H1 (cell line): ENCODE results near the gene MPZL3. TPM values are rescaled to one million over a fixed set of nuclear protein-coding genes. Genes with fewer than 3 reads are reported as not detected.
A peak's percentile ranks its signal among the peaks of the same experiment; 100 is the strongest.

Experiments
- CTCF ChIA-PET: fragments of 300-600 bp; sonication (Branson Sonifier 250); formaldehyde crosslinking; loops from one replicate; lab custom pipeline; 2021; ENCODE audit not compliant: partially characterized antibody; lab: Charles Lee
- POLR2A ChIA-PET: fragments of 300-600 bp; sonication (Branson Sonifier 250); formaldehyde crosslinking; loops from one replicate; lab custom pipeline; 2021; ENCODE audit warnings: inconsistent platforms; ENCODE audit not compliant: partially characterized antibody; lab: Charles Lee
- DNase-seq, 2 experiments: peaks; one replicate each; pipeline versions ENCODE4 v3.0.0 to v3.0.0-alpha.2; 2010 to 2022; ENCODE audit warnings: low spot score in 2 of 2, low read depth in 1 of 2, mixed read lengths in 1 of 2
- FAIRE-seq: peaks from 2 replicates; lab custom pipeline; 2011; peaks lifted over from hg19 to GRCh38; lab: Jason Lieb, UNC
- H2AFZ ChIP-seq: 2 replicates; pipeline ENCODE4 v1.8.1; 2012; ENCODE audit warnings: low read length, inconsistent platforms
- H2AK5ac ChIP-seq: 2 replicates; pipeline ENCODE4 v1.6.1; 2013; ENCODE audit warnings: low read depth, low read length
- H2BK120ac ChIP-seq: replicated peaks from 2 replicates; pipeline ENCODE3; 2013; ENCODE audit warnings: low read depth, low read length, inconsistent platforms
- H2BK12ac ChIP-seq: 2 replicates; pipeline ENCODE4 v1.6.1; 2013; ENCODE audit warnings: low read depth, low read length
- H2BK15ac ChIP-seq: 2 replicates; pipeline ENCODE4 v1.6.1; 2013; ENCODE audit warnings: low read length
- H2BK20ac ChIP-seq: 2 replicates; pipeline ENCODE4 v1.6.1; 2013; ENCODE audit warnings: low read length
- H2BK5ac ChIP-seq: 2 replicates; pipeline ENCODE4 v1.6.1; 2013; ENCODE audit warnings: low read depth, low read length
- H3K14ac ChIP-seq: 2 replicates; pipeline ENCODE4 v1.6.1; 2013; ENCODE audit warnings: inconsistent platforms; ENCODE audit not compliant: insufficient read length
- H3K18ac ChIP-seq: 2 replicates; pipeline ENCODE4 v1.6.1; 2013; ENCODE audit warnings: low read length; ENCODE audit errors: extremely low read depth
- H3K23ac ChIP-seq: 2 replicates; pipeline ENCODE4 v1.6.1; 2013; ENCODE audit warnings: inconsistent platforms; ENCODE audit not compliant: insufficient read length
- H3K23me2 ChIP-seq: 2 replicates; pipeline ENCODE4 v1.6.1; 2013; ENCODE audit warnings: low read depth, low read length
- H3K27ac ChIP-seq: 2 replicates; pipeline ENCODE4 v1.6.1; 2011; ENCODE audit warnings: low read depth, low read length, inconsistent platforms
- H3K27me3 ChIP-seq, 4 experiments: replicated peaks in 1 of 4; 1 replicate in 1 of 4; 2 replicates in 3 of 4; pipeline versions ENCODE4 v1.6.1 to v1.8.1; 2011 to 2013; ENCODE audit warnings: low read length in 3 of 4, mild to moderate bottlenecking in 3 of 4, inconsistent platforms in 2 of 4, mixed read lengths in 2 of 4, moderate library complexity in 1 of 4; ENCODE audit not compliant: control insufficient read depth in 3 of 4, insufficient read depth in 3 of 4; ENCODE audit errors: extremely low read depth in 1 of 4
- H3K36me3 ChIP-seq, 4 experiments: 2 replicates each; pipeline versions ENCODE4 v1.6.1 to v1.8.1; 2011 to 2013; ENCODE audit warnings: mild to moderate bottlenecking in 4 of 4, low read length in 3 of 4, moderate library complexity in 2 of 4, control low read depth in 1 of 4, inconsistent platforms in 1 of 4; ENCODE audit not compliant: insufficient read depth in 4 of 4, control insufficient read depth in 2 of 4
- H3K4ac ChIP-seq: replicated peaks from 2 replicates; pipeline ENCODE3; 2013; ENCODE audit warnings: low read length, low read depth, mixed read lengths, inconsistent platforms; ENCODE audit not compliant: insufficient read length
- H3K4me1 ChIP-seq, 4 experiments: replicated peaks in 1 of 4; 1 replicate in 1 of 4; 2 replicates in 3 of 4; pipeline versions ENCODE4 v1.6.1 to v1.8.1; 2011 to 2013; ENCODE audit warnings: low read length in 3 of 4, inconsistent platforms in 2 of 4, mixed read lengths in 1 of 4; ENCODE audit not compliant: insufficient read depth in 4 of 4, control insufficient read depth in 3 of 4
- H3K4me2 ChIP-seq, 2 experiments: 2 replicates each; pipeline versions ENCODE4 v1.6.1 to v1.8.1; 2011 to 2013; ENCODE audit warnings: low read depth in 2 of 2, low read length in 2 of 2, control low read depth in 1 of 2, inconsistent platforms in 1 of 2, mild to moderate bottlenecking in 1 of 2; ENCODE audit not compliant: insufficient read depth in 1 of 2
- H3K4me3 ChIP-seq, 4 experiments: fragments of 200-600, 300-600 bp in 1 of 4; sonication (generic), shearing (Covaris generic), sonication (Bioruptor Twin) in 1 of 4; 2 replicates each; pipeline versions ENCODE4 v1.5.1 to v1.8.1; 2011 to 2016; ENCODE audit warnings: low read length in 4 of 4, low read depth in 3 of 4, control low read depth in 2 of 4, inconsistent platforms in 2 of 4, mild to moderate bottlenecking in 2 of 4, mixed read lengths in 1 of 4, moderate library complexity in 1 of 4; ENCODE audit not compliant: insufficient read depth in 2 of 4; ENCODE audit errors: extremely low read depth in 1 of 4
- H3K56ac ChIP-seq: replicated peaks from 2 replicates; pipeline ENCODE3; 2013; ENCODE audit warnings: low read depth, mild to moderate bottlenecking, mixed read lengths, low read length, inconsistent platforms; ENCODE audit not compliant: insufficient read length
- H3K79me1 ChIP-seq: 2 replicates; pipeline ENCODE4 v1.6.1; 2013; ENCODE audit warnings: low read depth, low read length, control low read depth
- H3K79me2 ChIP-seq, 2 experiments: 2 replicates each; pipeline versions ENCODE4 v1.6.1 to v1.8.1; 2012 to 2013; ENCODE audit warnings: low read length in 2 of 2, mild to moderate bottlenecking in 2 of 2, inconsistent platforms in 1 of 2; ENCODE audit not compliant: insufficient read depth in 2 of 2, control insufficient read depth in 1 of 2
- H3K9ac ChIP-seq, 4 experiments: replicated peaks in 1 of 4; 1 replicate in 1 of 4; 2 replicates in 3 of 4; pipeline versions ENCODE4 v1.6.1 to v1.8.1; 2011 to 2013; ENCODE audit warnings: low read depth in 3 of 4, low read length in 3 of 4, control low read depth in 2 of 4, mild to moderate bottlenecking in 2 of 4, moderate library complexity in 2 of 4, inconsistent platforms in 1 of 4; ENCODE audit errors: extremely low read depth in 1 of 4
- H3K9me3 ChIP-seq, 2 experiments: 2 replicates each; pipeline versions ENCODE4 v1.6.1 to v1.8.1; 2012 to 2013; ENCODE audit warnings: mild to moderate bottlenecking in 2 of 2, moderate library complexity in 2 of 2, control low read depth in 1 of 2, inconsistent platforms in 1 of 2, low read depth in 1 of 2, low read length in 1 of 2, mixed read lengths in 1 of 2; ENCODE audit not compliant: insufficient read depth in 2 of 2
- H4K20me1 ChIP-seq, 2 experiments: replicated peaks in 1 of 2; 2 replicates each; pipeline versions ENCODE3 to v1.8.1; 2011 to 2013; ENCODE audit warnings: inconsistent platforms in 2 of 2, low read length in 2 of 2, mild to moderate bottlenecking in 1 of 2; ENCODE audit not compliant: insufficient read depth in 2 of 2, control insufficient read depth in 1 of 2
- H4K5ac ChIP-seq: 2 replicates; pipeline ENCODE4 v1.6.1; 2013; ENCODE audit warnings: low read length, low read depth, mixed read lengths, inconsistent platforms; ENCODE audit not compliant: insufficient read length
- H4K8ac ChIP-seq: 2 replicates; pipeline ENCODE4 v1.8.0; 2013; ENCODE audit warnings: mild to moderate bottlenecking, moderate library complexity, low read length, inconsistent platforms; ENCODE audit not compliant: insufficient read depth; ENCODE audit errors: extremely low read depth
- H4K91ac ChIP-seq: replicated peaks from 2 replicates; pipeline ENCODE3; 2013; ENCODE audit warnings: low read length, mixed read lengths, inconsistent platforms; ENCODE audit not compliant: insufficient read length
- RAD21 ChIP-seq, 2 experiments: IDR thresholded peaks in 1 of 2; conservative IDR thresholded peaks in 1 of 2; 2 replicates each; pipeline ENCODE4 v1.6.1; 2011; ENCODE audit warnings: low read depth in 2 of 2, low read length in 2 of 2, improper control_type of control experiment in 1 of 2, inconsistent platforms in 1 of 2, mild to moderate bottlenecking in 1 of 2, moderate library complexity in 1 of 2
- SRF ChIP-seq: IDR thresholded peaks from 2 replicates; pipeline ENCODE4 v1.6.1; 2011; ENCODE audit warnings: mild to moderate bottlenecking, low read depth, low read length, moderate library complexity
- WGBS, 2 experiments: shearing (Covaris generic) in 1 of 2; methylation state at CpG; one replicate each; pipeline versions ENCODE4 v1.1.6 to v1.1.7; 2013 to 2015; ENCODE audit warnings: low lambda C conversion rate in 2 of 2, mixed read lengths in 2 of 2, inconsistent platforms in 1 of 2, low coverage in 1 of 2, missing lambda C conversion rate in 1 of 2; ENCODE audit not compliant: insufficient replicate concordance in 2 of 2, insufficient coverage in 1 of 2, insufficient read length in 1 of 2; ENCODE audit errors: extremely low coverage in 1 of 2, missing lambda C conversion rate in 1 of 2; 5-methylcytosine and 5-hydroxymethylcytosine counted together
- polyA plus RNA-seq, 7 experiments: library from polyadenylated mRNA; depleted of rRNA in 3 of 7; stranded (reverse) in 5 of 7; unstranded in 2 of 7; fragments of >200 nt in 5 of 7; fragments of 200-250 nt in 2 of 7; gene quantifications; 1 replicate in 5 of 7; 2 replicates in 1 of 7; 4 replicates in 1 of 7; pipeline versions ENCODE4 v1.2.1 to v1.2.3, GENCODE V29; 2011 to 2013; ENCODE audit warnings: missing spikeins in 2 of 7, mixed read lengths in 2 of 7
- total RNA-seq: library from RNA; stranded (reverse); fragmentation: NEBNext Ultra II Directional; extraction: Animal tissue kit (Norgen Biotek cat#: 25700); gene quantifications from 2 replicates; pipeline ENCODE4 v1.2.1, GENCODE V29; 2021
- TF ChIP-seq, protein P1 (sequence below), 3 experiments: IDR thresholded peaks; 1 replicate in 2 of 3; 2 replicates in 1 of 3; pipeline versions ENCODE4 v1.5.1 to v1.6.1; 2011; ENCODE audit warnings: low read length in 3 of 3, mild to moderate bottlenecking in 3 of 3, inconsistent platforms in 2 of 3, low read depth in 1 of 3, moderate library complexity in 1 of 3; ENCODE audit not compliant: insufficient read depth in 1 of 3; ENCODE audit errors: control extremely low read depth in 1 of 3

MPZL3 gene
- total and polyA plus RNA-seq, 2 of the 8 experiments (the other 6 are each of a cell fraction or from before 2014, with no cell fraction given), result 1.1 to 3.9 TPM

DNA sequence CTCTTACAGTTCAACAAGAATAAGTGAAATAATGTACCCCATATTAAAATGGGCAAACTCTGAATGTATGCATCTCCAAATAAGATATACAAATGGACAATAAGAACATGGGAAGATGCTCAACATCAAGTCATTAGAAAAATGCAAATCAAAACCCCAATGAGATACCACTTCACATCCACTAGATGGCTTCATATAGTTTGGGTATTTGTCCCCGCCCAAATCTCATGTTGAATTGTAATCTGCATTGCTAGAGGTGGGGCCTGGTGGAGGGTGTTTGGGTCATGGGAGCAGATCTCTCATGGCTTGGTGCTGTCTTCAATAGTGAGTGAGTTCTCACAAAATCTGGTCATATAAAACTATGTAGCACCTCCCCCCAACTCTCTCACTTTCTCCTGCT lies 6.2 kb upstream of the MPZL3 start:
- H2BK15ac ChIP-seq, result no peak overlapping the region
- H3K4me1 ChIP-seq, result peaks cover 0 to 2% (median 0%) of the 10 kb centered on the region in 4 experiments; a peak in 3 of 7 replicates
- H3K79me1 ChIP-seq, result no peaks in the 10 kb centered on the region
- TF ChIP-seq SRF, result no peak
- TF ChIP-seq, protein P1, sequence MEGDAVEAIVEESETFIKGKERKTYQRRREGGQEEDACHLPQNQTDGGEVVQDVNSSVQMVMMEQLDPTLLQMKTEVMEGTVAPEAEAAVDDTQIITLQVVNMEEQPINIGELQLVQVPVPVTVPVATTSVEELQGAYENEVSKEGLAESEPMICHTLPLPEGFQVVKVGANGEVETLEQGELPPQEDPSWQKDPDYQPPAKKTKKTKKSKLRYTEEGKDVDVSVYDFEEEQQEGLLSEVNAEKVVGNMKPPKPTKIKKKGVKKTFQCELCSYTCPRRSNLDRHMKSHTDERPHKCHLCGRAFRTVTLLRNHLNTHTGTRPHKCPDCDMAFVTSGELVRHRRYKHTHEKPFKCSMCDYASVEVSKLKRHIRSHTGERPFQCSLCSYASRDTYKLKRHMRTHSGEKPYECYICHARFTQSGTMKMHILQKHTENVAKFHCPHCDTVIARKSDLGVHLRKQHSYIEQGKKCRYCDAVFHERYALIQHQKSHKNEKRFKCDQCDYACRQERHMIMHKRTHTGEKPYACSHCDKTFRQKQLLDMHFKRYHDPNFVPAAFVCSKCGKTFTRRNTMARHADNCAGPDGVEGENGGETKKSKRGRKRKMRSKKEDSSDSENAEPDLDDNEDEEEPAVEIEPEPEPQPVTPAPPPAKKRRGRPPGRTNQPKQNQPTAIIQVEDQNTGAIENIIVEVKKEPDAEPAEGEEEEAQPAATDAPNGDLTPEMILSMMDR (IDR thresholded peaks at IDR 0.05; ENCODE audit: control extremely low read depth in 1 of 3, insufficient read depth in 1 of 3, low read depth in 1 of 3, low read length in 3 of 3), result peak in 2 of 3 experiments; percentile 11 to 41; a peak in 2 of 4 replicates
- peak; percentile 24 to 40 for TF ChIP-seq RAD21 (IDR thresholded peaks at IDR 0.05 in 1 of 2, conservative IDR thresholded peaks at IDR 0.05 in 1 of 2; ENCODE audit: low read depth in 2 of 2, low read length in 2 of 2)
- no peaks in the 10 kb centered on the region for H3K9me3 ChIP-seq
- H3K79me2 ChIP-seq, result no peaks in the 10 kb centered on the region
- no peak overlapping the region for H3K9ac ChIP-seq
- H3K27me3 ChIP-seq, result peaks cover 1 to 11% (median 8%) of the 10 kb centered on the region in 4 experiments; a peak in 6 of 7 replicates
- no peak overlapping the region for H4K8ac ChIP-seq
- no peak overlapping the region for H3K14ac ChIP-seq
- H4K5ac ChIP-seq, result no peak overlapping the region
- no peak overlapping the region for H2AFZ ChIP-seq
- POLR2A ChIA-PET, result no interaction called here
- no peak overlapping the region for H2BK12ac ChIP-seq
- H3K18ac ChIP-seq, result no peak overlapping the region
- H3K23me2 ChIP-seq, result no peaks in the 10 kb centered on the region
- CTCF ChIA-PET, result interaction anchor here (0.6 to 3.9 kb wide), 5 partner anchors 24 to 895 kb away, joined by 3 to 16 read pairs (median 7); no protein-coding TSS in a partner anchor
- H3K4me3 ChIP-seq, result no peak overlapping the region
- no peak overlapping the region for H4K91ac ChIP-seq
- H4K20me1 ChIP-seq, result no peaks in the 10 kb centered on the region
- H2BK5ac ChIP-seq, result no peak overlapping the region
- H3K23ac ChIP-seq, result no peak overlapping the region
- H3K4ac ChIP-seq, result no peak overlapping the region
- no peak overlapping the region for H3K27ac ChIP-seq
- 0% methylated on average over 1 of the region's 1 CpG; no CpG with 5 or more reads in 1 of the 2 experiments for WGBS, 2 experiments
- no peaks in the 10 kb centered on the region for H3K36me3 ChIP-seq
- no peak overlapping the region for H2AK5ac ChIP-seq
- DNase-seq (no peak), FAIRE-seq (no peak)
- no peak overlapping the region for H3K56ac ChIP-seq
- H2BK120ac ChIP-seq, result no peak overlapping the region
- H2BK20ac ChIP-seq, result no peak overlapping the region
- H3K4me2 ChIP-seq, result no peak overlapping the region
